ENCODE results near the gene CCDC117.

DNA sequence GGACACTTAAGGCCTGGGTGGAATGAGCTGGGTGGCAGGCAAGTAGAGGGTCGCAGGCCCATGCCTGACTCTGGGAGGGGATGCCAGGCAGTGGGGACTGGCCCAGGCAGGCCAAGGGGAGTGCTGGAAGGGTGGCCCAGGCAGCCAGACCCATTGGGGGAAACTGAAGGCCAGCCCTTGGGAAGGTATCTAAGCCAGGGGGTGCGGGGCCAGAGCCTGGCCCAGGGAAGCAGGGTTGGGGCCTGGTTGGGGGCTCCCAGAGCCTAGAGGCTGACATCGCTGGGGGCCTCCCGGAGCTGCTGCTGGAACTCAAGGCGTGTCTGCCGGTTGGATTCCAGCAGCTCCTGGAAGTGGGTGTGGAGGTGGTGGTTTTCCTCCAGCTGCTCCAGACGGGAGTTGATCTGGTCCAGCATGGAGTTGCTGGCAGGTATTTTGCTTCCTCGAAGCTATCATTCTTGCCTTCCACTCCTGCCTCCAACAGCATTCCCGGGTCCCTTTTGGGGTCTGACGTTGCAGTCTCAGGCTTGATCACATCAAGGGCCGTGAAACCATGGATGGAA, 63.2 kb downstream of the CCDC117 start:
- TF ChIP-seq, protein P1, sequence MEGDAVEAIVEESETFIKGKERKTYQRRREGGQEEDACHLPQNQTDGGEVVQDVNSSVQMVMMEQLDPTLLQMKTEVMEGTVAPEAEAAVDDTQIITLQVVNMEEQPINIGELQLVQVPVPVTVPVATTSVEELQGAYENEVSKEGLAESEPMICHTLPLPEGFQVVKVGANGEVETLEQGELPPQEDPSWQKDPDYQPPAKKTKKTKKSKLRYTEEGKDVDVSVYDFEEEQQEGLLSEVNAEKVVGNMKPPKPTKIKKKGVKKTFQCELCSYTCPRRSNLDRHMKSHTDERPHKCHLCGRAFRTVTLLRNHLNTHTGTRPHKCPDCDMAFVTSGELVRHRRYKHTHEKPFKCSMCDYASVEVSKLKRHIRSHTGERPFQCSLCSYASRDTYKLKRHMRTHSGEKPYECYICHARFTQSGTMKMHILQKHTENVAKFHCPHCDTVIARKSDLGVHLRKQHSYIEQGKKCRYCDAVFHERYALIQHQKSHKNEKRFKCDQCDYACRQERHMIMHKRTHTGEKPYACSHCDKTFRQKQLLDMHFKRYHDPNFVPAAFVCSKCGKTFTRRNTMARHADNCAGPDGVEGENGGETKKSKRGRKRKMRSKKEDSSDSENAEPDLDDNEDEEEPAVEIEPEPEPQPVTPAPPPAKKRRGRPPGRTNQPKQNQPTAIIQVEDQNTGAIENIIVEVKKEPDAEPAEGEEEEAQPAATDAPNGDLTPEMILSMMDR (optimal IDR thresholded peaks at IDR 0.05 in 1 of 3, IDR thresholded peaks at IDR 0.05 in 1 of 3, conservative IDR thresholded peaks at IDR 0.05 in 1 of 3; ENCODE audit: extremely low read depth in 1 of 3, insufficient read depth in 2 of 3, low read length in 3 of 3) = no peak
- no peak for TF ChIP-seq EZH2 (IDR thresholded peaks at IDR 0.05; ENCODE audit: low read length)

Data from keratinocyte (primary cell).